Progenitor cell of endocrine pancreas (in vitro differentiated cells): ENCODE results near the gene MOAP1. TPM values are rescaled to one million over a fixed set of nuclear protein-coding genes. Genes with fewer than 3 reads are reported as not detected.
"Not testable (repeated sequence)": the region's sequence is repeated elsewhere in the genome, so short reads cannot be mapped to it uniquely, and the experiment has no call there.

Source experiments
- DNase-seq: peaks from one replicate; pipeline ENCODE4 v3.0.0; 2021; ENCODE audit warnings: low spot score; ENCODE audit not compliant: unreplicated experiment
- H3K27ac Mint-ChIP-seq: 2 replicates; pipeline ENCODE4 v1.8.0; 2021; ENCODE audit warnings: mild to moderate bottlenecking, moderate library complexity, mixed read lengths
- H3K27me3 Mint-ChIP-seq: 2 replicates; pipeline ENCODE4 v1.8.0; 2021; ENCODE audit warnings: mixed read lengths
- H3K36me3 Mint-ChIP-seq: 2 replicates; pipeline ENCODE4 v1.8.0; 2022; ENCODE audit warnings: mixed read lengths; ENCODE audit not compliant: insufficient read depth
- H3K4me1 Mint-ChIP-seq: 2 replicates; pipeline ENCODE4 v1.8.0; 2021; ENCODE audit warnings: low read depth, mixed read lengths
- H3K4me3 Mint-ChIP-seq: 2 replicates; pipeline ENCODE4 v1.8.0; 2021; ENCODE audit warnings: low read depth, mild to moderate bottlenecking, moderate library complexity, mixed read lengths
- H3K9me3 Mint-ChIP-seq: 2 replicates; pipeline ENCODE4 v1.8.0; 2021; ENCODE audit warnings: low read depth, mixed read lengths
- total RNA-seq: library from RNA; stranded (reverse); gene quantifications from 2 replicates; pipeline ENCODE4 v1.2.1, GENCODE V29; 2021
- TF ChIP-seq, protein P1 (sequence below): fragments of 200-600 bp; sonication (generic); IDR thresholded peaks from one replicate; pipeline ENCODE4 v1.5.0; 2021; ENCODE audit warnings: antibody characterized with exemption, mild to moderate bottlenecking; ENCODE audit not compliant: unreplicated experiment

MOAP1 gene
- total RNA-seq, 1 donor from 2014 or later, result 23.4 TPM

DNA sequence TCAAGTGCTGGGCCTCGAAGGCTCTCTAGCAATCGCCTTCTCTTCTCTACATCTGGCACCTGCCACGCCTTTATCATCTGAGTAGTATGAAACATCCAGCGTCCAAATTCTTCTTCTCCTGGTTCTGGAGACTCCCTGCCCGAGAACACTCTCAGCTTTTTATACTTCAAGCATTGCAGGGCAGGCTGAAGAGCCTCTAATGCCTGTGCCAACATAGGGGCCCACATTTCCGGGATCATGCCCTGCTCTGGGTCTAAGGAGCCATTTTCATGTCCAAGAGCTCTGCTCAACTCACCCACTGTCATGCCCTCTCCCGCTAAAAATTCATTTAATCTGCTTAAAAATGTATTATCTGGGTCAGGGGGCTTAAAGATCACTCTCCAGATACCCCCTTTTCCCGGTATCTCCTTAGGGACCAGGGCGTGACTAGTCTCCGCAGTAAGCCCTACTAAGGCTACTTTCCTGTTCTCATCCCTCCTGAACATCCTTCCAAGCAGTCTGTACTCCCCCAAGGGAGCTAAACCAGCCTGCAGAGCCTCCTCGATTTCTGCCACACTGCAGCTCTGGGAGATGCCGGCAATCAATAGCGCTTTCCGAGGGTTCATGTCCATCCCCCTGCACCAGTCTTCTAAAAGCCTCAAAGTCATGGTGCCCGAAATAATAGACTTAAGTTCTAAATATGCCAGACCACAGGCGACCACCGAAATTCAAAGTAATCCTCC is 940 bp downstream of the MOAP1 start:
- peak overlapping the region; percentile 94 for H3K27ac Mint-ChIP-seq
- peak overlapping the region; percentile 87 for H3K4me3 Mint-ChIP-seq
- H3K27me3 Mint-ChIP-seq, result no peaks in the 10 kb centered on the region
- DNase-seq, result no peak
- H3K36me3 Mint-ChIP-seq, result peaks cover 3% of the 10 kb centered on the region
- peaks cover 16% of the 10 kb centered on the region for H3K4me1 Mint-ChIP-seq
- H3K9me3 Mint-ChIP-seq, result no peaks in the 10 kb centered on the region
- TF ChIP-seq, protein P1, sequence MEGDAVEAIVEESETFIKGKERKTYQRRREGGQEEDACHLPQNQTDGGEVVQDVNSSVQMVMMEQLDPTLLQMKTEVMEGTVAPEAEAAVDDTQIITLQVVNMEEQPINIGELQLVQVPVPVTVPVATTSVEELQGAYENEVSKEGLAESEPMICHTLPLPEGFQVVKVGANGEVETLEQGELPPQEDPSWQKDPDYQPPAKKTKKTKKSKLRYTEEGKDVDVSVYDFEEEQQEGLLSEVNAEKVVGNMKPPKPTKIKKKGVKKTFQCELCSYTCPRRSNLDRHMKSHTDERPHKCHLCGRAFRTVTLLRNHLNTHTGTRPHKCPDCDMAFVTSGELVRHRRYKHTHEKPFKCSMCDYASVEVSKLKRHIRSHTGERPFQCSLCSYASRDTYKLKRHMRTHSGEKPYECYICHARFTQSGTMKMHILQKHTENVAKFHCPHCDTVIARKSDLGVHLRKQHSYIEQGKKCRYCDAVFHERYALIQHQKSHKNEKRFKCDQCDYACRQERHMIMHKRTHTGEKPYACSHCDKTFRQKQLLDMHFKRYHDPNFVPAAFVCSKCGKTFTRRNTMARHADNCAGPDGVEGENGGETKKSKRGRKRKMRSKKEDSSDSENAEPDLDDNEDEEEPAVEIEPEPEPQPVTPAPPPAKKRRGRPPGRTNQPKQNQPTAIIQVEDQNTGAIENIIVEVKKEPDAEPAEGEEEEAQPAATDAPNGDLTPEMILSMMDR, result no peak

DNA sequence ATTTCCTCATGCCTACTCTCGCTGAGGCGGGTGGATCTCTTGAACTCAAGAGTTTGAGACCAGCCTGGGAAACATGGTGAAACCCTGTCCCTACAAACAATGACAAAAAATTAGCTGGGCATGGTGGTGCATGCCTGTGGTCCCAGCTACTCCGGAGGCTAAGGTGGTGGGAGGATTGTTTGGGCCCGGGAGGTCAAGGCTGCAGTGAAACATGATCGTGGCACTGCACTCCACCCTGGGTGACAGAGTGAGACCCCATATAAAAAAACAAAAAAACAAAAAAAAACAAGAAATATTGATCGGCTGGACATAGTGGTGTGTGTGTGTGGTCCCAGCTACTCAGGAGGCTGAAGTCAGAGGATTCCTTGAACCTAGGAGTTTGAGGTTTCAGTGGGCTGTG is 9.2 kb downstream of the MOAP1 start:
- Mint-ChIP-seq H3K36me3 (no peaks in the 10 kb centered on the region), H3K9me3 (no peaks in the 10 kb centered on the region), H3K4me3 (no peak overlapping the region), H3K27ac (peak overlapping the region; percentile 31), H3K27me3 (no peaks in the 10 kb centered on the region), H3K4me1 (peaks cover 7% of the 10 kb centered on the region)
- no peak for DNase-seq
- TF ChIP-seq, protein P1, result no peak

DNA sequence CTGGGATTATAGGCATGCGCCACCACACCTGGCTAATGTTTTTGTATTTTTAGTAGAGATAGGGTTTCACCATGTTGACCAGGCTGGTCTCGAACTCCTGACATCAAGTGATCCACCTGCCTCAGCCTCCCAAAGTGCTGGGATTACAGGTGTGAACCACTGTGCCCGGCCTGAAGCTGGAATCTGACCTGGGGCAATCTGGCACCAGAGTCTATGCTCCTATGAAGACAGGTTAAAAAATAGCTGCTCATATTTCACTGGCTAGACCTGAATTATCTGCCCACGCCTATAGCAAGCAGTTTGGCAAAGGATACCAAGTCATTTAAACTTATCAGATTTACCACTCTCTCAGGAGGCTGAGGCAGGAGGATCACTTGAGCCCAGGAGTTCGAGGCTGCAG is 10.0 kb downstream of the MOAP1 start:
- not testable (repeated sequence) for H3K9me3 Mint-ChIP-seq

DNA sequence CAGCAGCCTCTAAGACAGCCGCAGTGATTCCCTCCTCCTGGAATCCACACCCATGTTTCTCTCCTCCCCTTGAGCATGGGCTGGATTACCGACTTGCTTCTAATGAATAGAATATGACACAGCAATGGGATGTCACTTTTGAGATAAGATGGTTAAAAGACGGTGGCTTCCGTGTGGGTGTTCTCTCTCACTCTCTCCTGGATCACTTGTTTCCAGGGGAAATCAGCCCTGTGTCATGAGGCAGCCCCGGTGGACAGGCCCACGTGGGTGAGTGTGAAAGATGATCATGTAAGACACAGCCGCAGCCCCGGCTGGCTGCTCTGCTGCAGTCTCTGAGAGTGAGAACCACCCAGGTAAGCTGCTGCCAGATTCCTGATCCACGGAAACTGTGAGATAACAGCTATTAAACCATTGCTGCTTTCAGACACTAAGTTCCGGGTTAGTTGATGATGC is 10.7 kb downstream of the MOAP1 start:
- Mint-ChIP-seq H3K4me3 (no peak overlapping the region), H3K4me1 (peaks cover 7% of the 10 kb centered on the region), H3K27ac (peak overlapping the region; percentile 26), H3K9me3 (peaks cover 3% of the 10 kb centered on the region), H3K36me3 (no peaks in the 10 kb centered on the region), H3K27me3 (no peaks in the 10 kb centered on the region)
- DNase-seq, result no peak
- TF ChIP-seq, protein P1, result no peak

More for the DNA sequence above, 10.0 kb downstream of the MOAP1 start:
- DNase-seq, H3K36me3 Mint-ChIP-seq, H3K27ac Mint-ChIP-seq, H3K4me1 Mint-ChIP-seq, H3K27me3 Mint-ChIP-seq, H3K4me3 Mint-ChIP-seq: not testable (repeated sequence)

DNA sequence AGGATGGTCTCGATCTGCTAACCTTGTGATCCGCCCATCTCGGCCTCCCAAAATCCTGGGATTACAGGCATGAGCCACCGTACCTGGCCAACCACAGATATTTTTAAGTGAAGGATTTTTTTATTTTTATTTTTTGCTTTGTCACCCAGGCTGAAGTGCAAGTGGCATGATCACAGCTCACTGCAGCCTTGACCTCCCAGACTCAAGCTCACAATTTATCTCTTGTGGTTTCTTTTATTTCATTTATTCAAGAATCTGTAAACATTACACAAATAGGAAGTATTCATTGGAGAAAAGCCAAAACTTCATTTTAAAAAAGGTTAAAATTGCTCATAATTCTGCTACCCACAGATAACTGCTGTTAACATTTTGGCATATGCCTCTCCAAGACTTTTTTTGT is 13.3 kb downstream of the MOAP1 start:
- no peak overlapping the region for H3K27ac Mint-ChIP-seq
- no peak overlapping the region for H3K4me3 Mint-ChIP-seq
- no peaks in the 10 kb centered on the region for H3K27me3 Mint-ChIP-seq
- H3K36me3 Mint-ChIP-seq, result no peaks in the 10 kb centered on the region
- H3K4me1 Mint-ChIP-seq, result peaks cover 5% of the 10 kb centered on the region
- no peak for DNase-seq
- H3K9me3 Mint-ChIP-seq, result peaks cover 3% of the 10 kb centered on the region
- TF ChIP-seq, protein P1, result no peak

DNA sequence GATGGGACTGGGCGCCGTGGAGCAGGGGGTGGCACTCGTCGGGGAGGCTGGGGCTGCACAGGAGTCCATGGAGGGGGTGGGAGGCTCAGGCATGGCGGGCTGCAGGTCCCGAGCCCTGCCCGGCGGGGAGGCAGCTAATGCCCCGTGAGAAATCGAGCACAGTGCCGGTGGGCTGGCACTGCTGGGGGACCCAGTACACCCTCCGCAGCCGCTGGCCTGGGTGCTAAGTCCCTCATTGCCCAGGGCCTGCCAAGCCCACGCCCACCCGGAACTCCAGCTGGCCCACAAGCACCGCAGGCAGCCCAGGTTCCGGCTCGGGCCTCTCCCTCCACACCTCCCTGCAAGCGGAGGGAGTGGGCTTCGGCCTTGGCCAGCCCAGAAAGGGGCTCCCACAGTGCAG is 14.6 kb downstream of the MOAP1 start:
- DNase-seq, H3K27ac Mint-ChIP-seq, H3K27me3 Mint-ChIP-seq, H3K9me3 Mint-ChIP-seq, H3K4me1 Mint-ChIP-seq, H3K36me3 Mint-ChIP-seq, H3K4me3 Mint-ChIP-seq: not testable (repeated sequence)

DNA sequence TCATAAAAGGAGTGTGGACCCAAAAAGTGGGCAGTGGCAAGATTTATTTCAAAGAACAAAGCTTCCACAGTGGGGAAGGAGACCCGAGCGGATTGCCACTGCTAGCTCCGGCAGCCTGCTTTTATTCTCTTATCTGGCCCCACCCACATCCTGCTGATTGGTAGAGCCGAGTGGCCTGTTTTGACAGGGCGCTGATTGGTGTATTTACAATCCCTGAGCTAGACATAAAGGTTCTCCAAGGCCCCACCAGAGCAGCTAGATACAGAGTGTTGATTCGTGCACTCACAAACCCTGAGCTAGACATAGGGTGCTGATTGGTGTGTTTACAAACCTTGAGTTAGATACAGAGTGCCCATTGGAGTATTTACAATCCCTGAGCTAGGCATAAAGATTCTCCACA is 15.1 kb downstream of the MOAP1 start:
- not testable (repeated sequence) for DNase-seq, H3K36me3 Mint-ChIP-seq, H3K27ac Mint-ChIP-seq, H3K4me1 Mint-ChIP-seq, H3K27me3 Mint-ChIP-seq, H3K4me3 Mint-ChIP-seq, H3K9me3 Mint-ChIP-seq

DNA sequence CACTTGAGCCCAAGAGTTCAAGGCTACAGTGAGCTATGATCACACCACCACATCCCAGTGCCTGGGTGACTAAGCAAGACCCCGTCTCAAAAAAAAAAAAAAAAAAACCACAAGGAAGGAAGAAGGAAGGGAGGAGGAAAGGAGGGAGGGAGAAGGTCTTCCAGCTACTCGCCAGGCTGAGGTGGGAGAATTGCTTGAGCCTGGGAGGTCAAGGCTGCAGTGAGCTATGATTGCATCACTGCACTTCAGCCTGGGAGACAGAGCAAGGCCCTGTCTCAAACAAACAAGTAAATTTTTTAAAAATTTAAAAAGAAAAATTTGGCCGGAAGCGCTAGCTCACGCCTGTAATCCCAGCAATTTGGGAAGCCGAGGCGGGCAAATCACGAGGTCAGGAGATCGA is 16.1 kb downstream of the MOAP1 start:
- not testable (repeated sequence) for H3K27ac Mint-ChIP-seq, H3K4me3 Mint-ChIP-seq, H3K9me3 Mint-ChIP-seq, H3K27me3 Mint-ChIP-seq, H3K4me1 Mint-ChIP-seq, H3K36me3 Mint-ChIP-seq, DNase-seq

DNA sequence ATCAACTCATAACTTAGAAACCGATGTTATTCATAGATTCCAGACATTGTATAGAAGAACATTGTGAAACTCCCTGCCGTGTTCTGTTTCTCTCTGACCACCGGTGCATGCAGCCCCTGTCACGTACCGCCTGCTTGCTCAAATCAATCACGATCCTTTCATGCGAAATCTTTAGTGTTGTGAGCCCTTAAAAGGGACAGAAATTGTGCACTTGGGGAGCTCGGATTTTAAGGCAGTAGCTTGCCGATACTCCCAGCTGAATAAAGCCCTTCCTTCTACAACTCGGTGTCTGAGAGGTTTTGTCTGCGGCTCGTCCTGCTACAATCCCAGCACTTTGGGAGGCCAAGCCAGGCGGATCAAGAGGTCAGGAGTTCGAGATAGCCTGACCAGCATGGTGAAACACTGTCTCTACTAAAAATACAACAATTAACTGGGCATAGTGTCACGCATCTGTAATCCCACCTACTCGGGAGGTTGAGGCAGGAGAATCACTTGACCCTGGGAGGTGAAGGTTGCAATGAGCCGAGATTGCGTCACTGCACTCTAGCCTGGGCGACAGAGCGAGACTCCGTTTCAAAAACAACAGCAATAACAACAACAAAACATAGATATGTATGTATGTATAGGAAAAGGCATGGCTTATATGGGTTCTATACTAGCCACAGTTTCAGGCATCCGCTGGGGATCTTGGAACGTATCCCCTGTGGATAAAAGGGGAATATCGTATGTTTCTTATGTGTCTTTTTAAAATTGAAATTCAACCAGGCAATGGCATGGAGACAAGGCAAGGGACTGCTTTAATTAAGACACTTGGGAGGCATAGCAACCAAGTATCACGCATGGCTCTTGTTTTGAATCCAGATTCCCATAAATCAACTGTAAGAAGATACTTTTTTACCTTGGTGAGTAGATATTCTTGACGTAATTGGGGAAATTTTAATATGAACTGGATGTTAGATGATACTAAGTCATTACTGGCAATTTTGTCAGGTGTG is 19.1 kb downstream of the MOAP1 start:
- not testable (repeated sequence) for H3K4me3 Mint-ChIP-seq, H3K4me1 Mint-ChIP-seq, DNase-seq, H3K27me3 Mint-ChIP-seq, H3K9me3 Mint-ChIP-seq, H3K36me3 Mint-ChIP-seq
- peak overlapping the region; percentile 47 for H3K27ac Mint-ChIP-seq
